NCI-H187 treated with DMSO at 0.1 percent for 48 hours (cell line): ENCODE measurements around the gene EVC2.

Source experiments
- DNase-seq: peaks from one replicate; lab custom pipeline; 2025; lab: John Stamatoyannopoulos, UW

EVC2 gene

DNA sequence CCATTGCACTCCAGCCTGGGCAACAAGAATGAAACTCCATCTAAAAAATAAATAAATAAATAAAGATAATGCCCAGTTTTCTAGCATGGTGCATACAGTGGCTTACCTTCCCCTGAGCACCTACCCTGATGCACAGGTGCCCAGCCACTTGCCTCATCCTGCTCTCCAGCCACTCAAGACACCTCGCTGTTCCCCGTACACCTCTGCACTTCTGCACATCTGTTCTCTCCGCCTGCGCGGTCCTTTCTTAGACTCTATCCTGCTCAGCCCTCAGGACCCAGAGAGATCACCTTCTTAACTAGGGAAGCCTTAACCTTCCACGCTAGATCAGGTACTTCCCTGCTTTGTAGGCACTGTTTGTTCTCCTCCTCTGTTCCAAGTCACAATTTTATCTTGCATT lies 5.5 kb upstream of the EVC2 start:
- no peak for DNase-seq

DNA sequence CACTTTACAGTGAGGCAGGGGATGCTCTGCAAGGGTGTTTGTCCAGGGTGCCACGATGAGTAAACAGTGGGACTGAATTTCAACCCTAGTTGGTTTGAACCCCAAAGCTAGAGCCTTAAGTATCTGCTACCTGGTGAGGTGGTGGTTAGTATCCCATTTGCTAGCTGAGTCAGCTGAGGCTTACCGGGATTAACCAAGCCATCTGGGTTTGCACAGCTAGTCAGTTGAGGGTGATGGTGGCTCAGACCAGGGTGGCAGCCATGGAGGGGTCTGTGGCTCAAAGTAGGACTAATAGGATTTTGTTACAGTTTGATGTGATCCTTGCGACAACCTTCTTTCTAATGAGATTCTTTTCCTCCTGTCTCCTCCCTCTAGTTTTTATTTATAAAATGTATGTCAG lies 4.6 kb upstream of the EVC2 start:
- no peak for DNase-seq

GRCh38 chr4:5712517-5712916 lies 4.2 kb upstream of the EVC2 start:
- DNase-seq, result no peak

DNA sequence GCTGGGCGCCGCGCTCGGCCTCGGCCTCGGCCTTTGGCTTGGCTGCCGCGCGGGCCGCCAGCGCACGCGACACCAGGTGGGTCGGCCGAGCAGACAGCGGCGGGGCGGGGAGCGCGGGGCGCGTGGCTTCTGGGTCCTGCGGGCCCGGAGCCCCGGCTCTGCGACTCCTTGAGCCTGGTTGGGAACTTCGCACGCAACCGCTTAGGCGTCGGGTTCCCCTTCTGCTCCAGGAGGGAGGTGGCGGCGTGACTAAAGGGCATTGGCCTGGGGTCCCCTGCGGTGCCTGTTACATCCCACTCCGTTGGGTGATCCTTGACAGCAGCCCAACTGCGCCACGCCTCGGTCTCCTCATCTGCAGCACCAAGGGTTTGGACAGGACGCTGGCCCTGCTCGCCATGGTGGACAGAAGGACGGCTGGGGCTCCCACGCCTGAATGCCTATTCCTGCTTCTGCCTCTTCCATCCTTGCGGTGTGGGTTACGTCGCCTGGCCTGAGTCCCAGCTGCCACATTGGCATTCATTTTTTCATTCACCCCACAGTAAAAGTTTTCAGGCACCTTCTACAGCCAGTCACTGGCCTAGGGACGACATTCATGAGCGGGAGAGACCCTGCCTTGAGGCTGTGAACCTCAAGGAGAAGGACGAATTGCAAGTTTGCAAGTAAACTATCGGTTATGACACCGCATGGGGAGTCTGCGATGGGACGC lies 3.3 kb upstream of the EVC2 start:
- no peak for DNase-seq

- no peak for DNase-seq
Measured at GRCh38 chr4:5710961-5711478, 2.7 kb upstream of the EVC2 start, which contains the start of gene EVC. Gene EVC (plus strand): TSS chr4:5711201. CDS start chr4:5711381, 180 bp downstream.

DNA sequence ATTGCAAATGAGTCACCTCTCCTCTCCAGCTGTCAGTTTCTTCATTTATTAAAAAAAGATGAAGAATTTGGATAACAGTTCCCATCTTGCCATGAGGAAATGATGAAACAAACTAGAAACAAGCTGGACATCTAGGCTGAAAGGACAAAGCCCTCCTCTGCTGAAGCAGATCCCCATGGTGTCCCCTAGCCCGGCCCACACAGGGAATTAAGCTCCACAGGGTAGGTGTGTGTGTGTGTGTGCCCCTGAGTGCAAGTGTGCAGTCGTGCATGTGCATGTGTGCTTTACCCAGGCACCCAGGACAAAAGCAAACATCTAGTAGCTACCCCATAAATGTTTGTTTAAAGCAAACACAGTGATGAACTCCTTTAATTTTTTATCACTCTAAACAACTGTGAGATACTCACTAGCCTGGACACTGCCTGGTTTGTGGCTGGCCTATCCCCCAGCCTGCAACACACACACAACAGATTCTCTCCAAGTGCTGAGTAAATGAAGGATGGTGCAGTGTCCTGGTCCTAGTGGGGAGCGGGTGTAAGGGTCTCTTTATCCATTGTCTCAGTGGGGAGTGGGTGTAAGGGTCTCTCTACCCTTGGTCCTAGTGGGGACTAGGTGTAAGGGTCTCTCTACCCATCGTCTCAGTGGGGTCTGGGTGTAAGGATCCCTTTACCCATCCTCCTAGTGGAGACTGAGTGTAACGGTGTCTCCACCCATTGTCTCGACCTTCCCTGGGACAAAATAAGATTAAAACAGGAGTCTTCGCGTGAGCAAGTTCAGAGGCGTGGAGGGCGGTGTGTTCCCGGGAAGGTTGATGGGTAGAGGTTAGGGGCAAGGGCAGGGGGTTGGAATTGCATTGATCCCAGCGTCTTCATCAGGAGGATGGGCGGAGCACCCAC lies 2.0 kb upstream of the EVC2 start:
- DNase-seq, result no peak

- DNase-seq, result no peak
Measured at GRCh38 chr4:5709207-5709575, 832 bp upstream of the EVC2 start.

DNA sequence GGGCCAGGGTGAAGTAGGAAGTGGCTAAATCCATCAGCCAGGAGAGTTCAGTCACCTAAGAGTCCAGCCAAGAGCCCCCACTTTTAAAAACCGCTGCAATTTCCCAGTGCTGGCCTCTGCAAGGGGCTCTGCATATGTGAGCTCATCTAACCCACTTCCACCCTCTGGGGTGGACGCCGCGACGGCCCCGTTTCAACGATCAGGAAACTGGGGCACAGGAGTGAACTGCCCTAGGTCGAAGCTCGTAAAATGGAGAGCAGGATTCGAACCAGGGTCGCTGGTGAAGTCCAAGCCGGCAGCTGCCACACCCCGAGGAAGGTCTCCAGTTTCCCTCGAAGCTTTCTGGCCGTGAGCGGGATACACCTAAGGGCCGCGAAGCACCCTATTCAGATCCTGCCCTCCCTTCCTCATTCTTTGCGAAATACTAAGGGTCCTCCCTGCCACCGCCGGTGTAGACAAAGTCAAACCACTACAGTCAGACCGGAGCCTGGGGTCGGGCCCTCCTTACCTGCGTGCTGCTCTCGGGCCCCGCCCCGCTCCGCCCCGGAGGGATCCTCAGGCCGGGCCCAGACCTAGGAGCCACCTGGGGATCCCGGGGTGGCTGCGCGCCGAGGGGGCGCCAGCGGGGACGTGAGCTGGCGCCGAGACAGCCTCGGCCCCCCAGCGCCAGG lies 446 bp downstream of the EVC2 start:
- DNase-seq, result no peak

- DNase-seq, result no peak
Measured at GRCh38 chr4:5707366-5707765, 993 bp downstream of the EVC2 start.

- DNase-seq, result no peak
Measured at GRCh38 chr4:5706486-5707290, 1.7 kb downstream of the EVC2 start.

DNA sequence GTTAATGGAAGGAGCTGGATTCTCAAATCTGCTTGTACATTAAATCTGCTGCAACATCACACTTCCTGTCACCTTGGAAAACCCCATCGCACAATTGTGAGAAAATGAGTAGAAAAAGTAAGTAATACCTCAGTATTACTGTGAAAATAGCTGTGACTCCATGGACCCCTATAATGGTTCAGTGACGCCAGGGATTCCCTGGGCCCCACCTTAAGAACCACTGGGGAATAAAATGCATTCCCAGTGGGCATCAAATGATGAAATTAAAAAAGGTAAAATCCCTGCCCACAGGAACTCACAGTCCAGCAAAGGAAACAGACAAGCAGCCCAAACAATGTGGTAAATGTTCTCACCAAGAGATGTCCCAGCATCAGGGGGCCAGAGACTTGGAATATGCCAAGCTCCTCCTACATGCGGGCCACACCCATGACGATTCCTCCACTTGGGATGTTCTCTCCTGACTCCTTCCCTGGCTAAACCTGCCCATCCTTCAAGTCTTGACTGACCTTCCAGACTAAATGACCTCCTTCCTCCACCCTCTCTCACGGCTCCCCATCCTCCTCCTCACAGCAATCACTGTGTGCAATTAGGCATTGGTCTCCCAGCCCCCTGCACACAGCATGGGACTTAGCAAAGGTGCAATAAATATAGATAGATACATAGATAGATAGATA lies 2.6 kb downstream of the EVC2 start:
- no peak for DNase-seq

DNA sequence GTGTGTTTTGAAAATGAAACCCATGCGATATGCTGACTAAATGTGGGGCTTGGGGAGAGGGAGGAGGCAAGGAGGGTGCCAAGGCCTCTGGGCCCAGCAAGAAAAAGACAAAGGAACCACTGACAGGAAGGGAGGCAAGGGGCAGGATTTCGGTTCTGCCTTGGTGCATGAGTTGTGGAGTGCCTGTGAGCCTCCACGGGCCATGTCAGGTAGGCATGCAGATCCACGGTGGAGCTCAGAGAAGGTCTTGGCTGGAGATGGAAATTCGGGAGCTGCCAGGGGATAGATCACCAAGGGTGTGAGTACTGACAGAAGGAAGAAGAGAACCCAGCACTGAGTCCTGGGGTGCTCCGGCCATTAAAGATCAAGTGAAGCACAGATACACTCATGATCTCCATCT lies 4.1 kb downstream of the EVC2 start:
- DNase-seq, result no peak

DNA sequence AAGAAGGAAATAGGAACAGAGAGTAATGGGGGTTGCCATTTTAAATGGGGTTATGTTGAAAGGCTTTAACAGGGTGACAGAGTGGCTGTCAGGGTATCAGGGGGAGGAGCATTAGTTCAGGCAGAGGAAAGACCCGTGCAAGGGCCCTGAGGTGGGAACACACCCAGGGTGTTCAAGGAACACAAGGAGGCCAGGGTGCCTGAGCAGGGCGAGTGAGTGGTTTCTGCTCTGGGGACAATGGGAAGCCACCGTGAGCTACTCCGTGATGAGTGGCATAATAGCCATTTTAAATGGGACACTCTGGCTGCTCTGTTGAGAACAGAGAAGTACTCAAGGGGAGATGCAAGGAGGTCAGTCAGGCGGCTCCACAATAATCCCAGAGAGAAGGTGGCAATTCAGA lies 4.5 kb downstream of the EVC2 start:
- DNase-seq, result no peak

GRCh38 chr4:5701971-5702370 lies 6.4 kb downstream of the EVC2 start:
- DNase-seq, result no peak

DNA sequence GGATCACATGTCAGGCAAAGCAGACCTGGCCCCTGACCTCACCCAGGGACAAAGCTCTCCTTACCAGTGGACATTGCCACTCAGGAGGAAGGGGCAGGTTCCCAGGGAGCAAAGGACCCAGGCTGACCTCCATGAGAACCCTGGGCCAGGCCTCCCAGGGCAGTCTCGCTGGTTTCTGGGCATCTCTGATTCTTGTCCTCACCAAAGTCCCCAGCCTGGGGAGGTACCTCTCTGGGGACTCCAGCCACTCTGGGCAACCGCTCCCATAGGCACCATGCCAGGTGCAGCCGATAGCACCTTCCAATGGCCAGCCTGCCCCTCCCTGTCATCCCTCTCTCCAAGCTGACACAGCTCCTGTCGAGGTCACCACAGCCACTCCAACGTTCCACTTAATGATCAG lies 7.9 kb downstream of the EVC2 start:
- no peak for DNase-seq

DNA sequence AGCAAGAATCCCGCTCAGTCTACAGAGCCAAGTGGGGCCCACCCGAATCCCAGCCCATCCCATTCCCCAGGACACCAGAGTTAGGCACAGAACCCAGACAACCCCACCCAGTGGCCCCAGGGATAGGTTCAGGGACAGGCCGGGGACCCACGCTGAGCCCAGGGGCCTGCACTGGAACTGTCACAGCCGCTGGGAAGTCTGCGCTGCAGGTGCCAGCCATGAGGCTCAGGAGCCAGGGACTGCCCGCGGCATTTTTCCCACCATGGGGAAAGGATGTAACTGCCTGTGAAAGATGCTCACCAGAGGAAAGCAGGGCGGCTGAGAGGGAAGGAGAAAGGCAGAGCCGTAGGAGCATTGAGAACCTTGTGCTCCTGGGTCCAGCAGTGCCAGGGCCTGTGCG lies 12.0 kb downstream of the EVC2 start:
- DNase-seq, result no peak

- DNase-seq, result no peak
Measured at GRCh38 chr4:5693871-5694270, 14.5 kb downstream of the EVC2 start.

- DNase-seq, result no peak
Measured at GRCh38 chr4:5691491-5692132, 16.7 kb downstream of the EVC2 start.

- no peak for DNase-seq
Measured at GRCh38 chr4:5689065-5689464, 19.3 kb downstream of the EVC2 start.

GRCh38 chr4:5686338-5686737 lies 22.0 kb downstream of the EVC2 start:
- DNase-seq, result no peak

- DNase-seq, result no peak
Measured at GRCh38 chr4:5685296-5685695, 23.1 kb downstream of the EVC2 start.
